Measurements from ENCODE around the gene PYDC2. TPM values are rescaled to one million over a fixed set of nuclear protein-coding genes. Genes with fewer than 3 reads are reported as not detected.

Gene PYDC2
- total and polyA plus RNA-seq, 2 donors (not counting 3 experiments of a cell fraction or from before 2014, with no cell fraction given), result not detected

- H3K4me2 ChIP-seq (ENCODE audit: insufficient read depth, low read length), result no peak overlapping the region
- dilution Hi-C loops (cut with MboI; ENCODE audit: extremely low pct_ligation_motif_present, low sequenced_read_pairs), result no loop called here
Measured at GRCh38 chr3:191435981-191436380, 25.0 kb upstream of the PYDC2 start.

More at GRCh38 chr3:191435981-191436380, 25.0 kb upstream of the PYDC2 start:
- BruUV-seq (replicated peaks), result no TSS peak
- intact Hi-C loops (cut with micrococcal nuclease), result no loop called here
- POLR2A ChIA-PET, result no interaction called here
- Histone ChIP-seq H3K36me3 (ENCODE audit: control insufficient read depth in 2 of 2, extremely low read depth in 1 of 2, insufficient read depth in 2 of 2, low read length in 2 of 2) (no peaks in the 10 kb centered on the region), H2AFZ (ENCODE audit: low read depth, low read length) (no peak overlapping the region), H3K27me3 (ENCODE audit: control insufficient read depth in 2 of 2, insufficient read depth in 2 of 2, low read length in 2 of 2) (peaks cover 2 to 5% of the 10 kb centered on the region in 2 experiments), H3K27ac (ENCODE audit: insufficient read depth, low read depth, low read length) (no peak overlapping the region), H3K4me1 (ENCODE audit: control insufficient read depth, extremely low read depth, insufficient read depth, low read length) (no peaks in the 10 kb centered on the region), H4K20me1 (replicated peaks; ENCODE audit: control insufficient read depth, extremely low read depth, insufficient read depth, low read length) (no peaks in the 10 kb centered on the region), H3K79me2 (ENCODE audit: control insufficient read depth, insufficient read depth, low read length) (no peaks in the 10 kb centered on the region), H3K9me1 (replicated peaks; ENCODE audit: control insufficient read depth, extremely low read depth, insufficient read depth, low read length) (no peaks in the 10 kb centered on the region), H3K9me3 (replicated peaks; ENCODE audit: control insufficient read depth, insufficient read depth, low read length) (no peaks in the 10 kb centered on the region), H3K9ac (replicated peaks; ENCODE audit: extremely low read depth, insufficient read depth, low read length) (no peak overlapping the region), H3K4me3 (replicated peaks in 1 of 3; ENCODE audit: insufficient read depth in 1 of 3, low read depth in 1 of 3, low read length in 3 of 3) (no peak overlapping the region)
- DNase-seq (ENCODE audit: low read depth, low spot score), result no peak
- no peak for FAIRE-seq
- CTCF ChIA-PET, result no interaction called here
- TF ChIP-seq CTCF (IDR thresholded peaks at IDR 0.05; ENCODE audit: extremely low read depth in 1 of 2, insufficient read depth in 1 of 2, low read depth in 1 of 2, low read length in 2 of 2), result no peak
- TF ChIP-seq FOS (IDR thresholded peaks at IDR 0.05; ENCODE audit: borderline replicate concordance, insufficient read depth, low read length), result no peak
- TF ChIP-seq JUN (IDR thresholded peaks at IDR 0.05; ENCODE audit: borderline replicate concordance, insufficient read depth, insufficient read length, low read depth), result no peak
- no peak for TF ChIP-seq EZH2 (IDR thresholded peaks at IDR 0.05; ENCODE audit: borderline replicate concordance, low read depth, low read length, severe bottlenecking)
- TF ChIP-seq MAX (IDR thresholded peaks at IDR 0.05; ENCODE audit: insufficient read depth, insufficient read length), result no peak
- no peak for TF ChIP-seq POLR2AphosphoS5 (IDR thresholded peaks at IDR 0.05; ENCODE audit: insufficient read depth, low read depth, low read length)
- TF ChIP-seq MYC (IDR thresholded peaks at IDR 0.05; ENCODE audit: low read depth, low read length), result no peak
